GM21526 (cell line): ENCODE measurements around the gene MIA3.
"Not testable (repeated sequence)": the region's sequence is repeated elsewhere in the genome, so short reads cannot be mapped to it uniquely, and the experiment has no call there.

Experiments used
- ATAC-seq: cut with Tn5 transposase; IDR thresholded peaks from one replicate; pipeline ENCODE4 v1.9.1; 2021; ENCODE audit warnings: moderate library complexity; ENCODE audit not compliant: unreplicated experiment, low FRiP score

Gene MIA3

GRCh38 chr1:222618001-222618879, at the start of gene MIA3:
TSS of gene MIA3 (plus strand) at chr1:222618097. CDS start at chr1:222618111, 14 bp downstream.
- peak; percentile 64 for ATAC-seq

GRCh38 chr1:222570837-222571236, 47.1 kb upstream of the MIA3 start:
- no peak for ATAC-seq

DNA sequence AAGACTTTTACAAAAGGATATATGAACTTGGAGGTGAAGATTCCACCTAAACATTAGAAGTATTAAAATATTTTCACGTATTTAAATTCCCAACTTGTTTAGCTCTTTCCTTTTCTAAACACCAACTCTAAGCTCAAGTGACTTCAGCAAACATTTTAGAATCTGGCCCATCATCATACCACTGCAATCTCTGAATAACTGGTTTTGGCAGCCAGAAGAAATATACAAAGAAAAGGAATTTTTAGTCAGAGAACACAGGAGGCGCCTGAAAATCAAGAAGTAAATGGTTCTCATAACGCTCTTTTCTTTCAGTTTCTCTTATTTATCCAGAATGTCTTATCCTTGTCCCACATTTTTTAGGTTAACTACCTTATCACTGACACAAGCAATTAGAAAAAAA, 38.6 kb upstream of the MIA3 start:
- no peak for ATAC-seq

DNA sequence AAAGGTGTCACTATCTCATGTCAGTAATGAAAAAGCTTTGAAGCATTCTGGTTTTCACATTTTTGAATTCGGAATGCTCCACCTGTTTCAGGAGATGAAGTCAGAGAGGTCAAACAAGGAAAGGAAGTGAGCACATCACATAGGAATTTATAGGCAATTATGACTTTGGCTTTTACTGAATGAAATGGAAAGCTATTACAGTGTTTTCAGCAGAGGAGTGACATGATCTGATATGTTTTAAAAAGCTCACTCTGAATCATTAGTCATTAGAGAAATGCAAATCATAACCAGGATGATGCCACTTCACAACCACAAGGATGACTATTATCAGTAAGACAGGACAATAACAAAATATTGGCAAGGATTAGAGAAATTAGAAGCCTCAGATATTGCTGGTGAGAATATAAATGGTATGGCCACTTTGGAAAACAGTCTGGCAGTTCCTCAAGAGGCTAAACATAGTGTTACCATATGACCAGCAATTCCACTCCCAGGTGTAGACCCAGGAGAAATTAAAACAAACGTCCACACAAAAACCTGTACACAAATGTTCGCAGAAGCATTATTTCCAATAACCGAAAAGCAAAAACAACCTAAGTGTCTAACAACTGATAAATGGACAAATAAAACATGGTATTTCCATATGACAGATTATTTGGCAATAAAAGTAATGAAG, 35.7 kb upstream of the MIA3 start:
- no peak for ATAC-seq

DNA sequence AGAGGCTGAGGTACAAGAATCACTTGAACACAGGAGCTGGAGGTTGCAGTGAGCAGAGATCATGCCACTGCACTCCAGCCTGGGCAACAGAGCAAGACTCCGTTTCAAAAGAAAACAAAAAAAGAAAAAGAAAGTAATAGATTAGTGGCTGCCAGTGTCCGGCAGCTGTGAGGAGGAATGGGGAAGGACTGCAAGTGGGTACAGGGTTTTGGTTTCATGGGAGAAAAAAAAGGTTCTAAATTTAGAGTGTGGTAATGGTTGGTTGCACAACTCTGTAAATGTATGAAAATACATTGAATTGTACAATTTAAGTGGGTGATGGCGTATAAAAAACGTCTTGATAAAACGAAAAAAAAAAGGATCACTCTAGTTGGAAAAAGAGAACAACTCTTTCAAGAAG, 34.8 kb upstream of the MIA3 start:
- peak; percentile 64 for ATAC-seq

DNA sequence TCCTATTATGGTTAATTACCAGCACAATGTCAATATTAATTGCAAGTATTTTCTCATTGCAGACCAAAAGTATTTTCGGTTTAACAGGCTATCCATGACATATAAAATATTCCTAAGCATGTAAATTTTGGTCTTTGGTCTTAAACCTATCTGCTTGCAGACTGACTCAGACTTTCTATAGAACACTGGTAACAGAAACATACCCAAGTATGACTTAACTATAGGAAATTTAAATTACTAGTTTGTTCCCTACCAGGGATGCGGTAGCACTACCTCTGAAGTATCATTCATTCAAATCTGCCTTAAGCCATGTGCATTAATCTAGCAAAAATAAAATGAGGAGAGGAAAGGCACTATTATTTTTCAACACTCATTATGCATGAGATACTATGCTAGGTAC, 31.1 kb upstream of the MIA3 start:
- no peak for ATAC-seq

DNA sequence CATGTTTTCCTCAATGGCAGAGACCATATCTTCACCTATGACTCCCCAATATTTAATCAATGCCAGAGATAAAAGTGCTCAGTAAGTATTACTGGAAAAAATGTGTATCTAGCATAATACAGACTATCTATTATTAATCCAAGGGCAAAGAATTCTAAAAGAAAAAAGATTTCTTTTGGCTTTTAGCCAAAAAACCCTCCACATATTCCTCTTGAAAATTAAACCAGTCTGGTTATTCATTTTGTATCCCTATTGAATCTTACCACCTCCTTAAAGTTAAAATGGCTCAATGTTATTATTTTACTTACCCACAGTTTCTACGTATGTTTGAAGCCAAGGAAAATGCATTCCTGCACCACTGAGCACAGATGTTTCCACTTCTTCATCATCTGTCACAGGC, 29.8 kb upstream of the MIA3 start:
- ATAC-seq: no peak

GRCh38 chr1:222589462-222590302, 28.2 kb upstream of the MIA3 start, which contains the start of gene TAF1A:
TSS of gene TAF1A (minus strand) at chr1:222589933.
- peak; percentile 99 for ATAC-seq

GRCh38 chr1:222592171-222592570, 25.7 kb upstream of the MIA3 start:
- ATAC-seq: no peak

DNA sequence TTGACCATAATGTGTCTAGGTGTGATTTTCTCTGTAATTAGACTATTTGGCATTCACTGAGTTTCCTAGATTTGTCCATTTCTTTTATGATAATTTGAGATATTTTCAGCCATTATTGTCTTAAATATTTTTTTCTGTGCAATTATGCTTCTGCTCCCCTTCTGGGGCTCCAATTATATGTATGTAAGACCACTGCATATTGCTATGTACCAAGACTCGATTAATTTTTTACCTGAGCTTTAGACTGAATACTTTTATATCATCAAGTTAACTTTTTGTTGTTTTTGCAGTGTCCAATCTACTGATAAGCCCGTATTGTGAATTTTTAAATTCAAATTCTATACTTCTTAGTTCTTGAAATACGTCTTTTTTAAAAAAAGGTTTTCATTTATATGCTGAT, 23.1 kb upstream of the MIA3 start:
- ATAC-seq: no peak

- ATAC-seq: no peak
Observed at GRCh38 chr1:222596696-222597095, 21.2 kb upstream of the MIA3 start.

- no peak for ATAC-seq
Observed at GRCh38 chr1:222600281-222600680, 17.6 kb upstream of the MIA3 start.

- ATAC-seq: no peak
Observed at GRCh38 chr1:222601257-222601656, 16.6 kb upstream of the MIA3 start.

- no peak for ATAC-seq
Observed at GRCh38 chr1:222606757-222607156, 11.1 kb upstream of the MIA3 start.

DNA sequence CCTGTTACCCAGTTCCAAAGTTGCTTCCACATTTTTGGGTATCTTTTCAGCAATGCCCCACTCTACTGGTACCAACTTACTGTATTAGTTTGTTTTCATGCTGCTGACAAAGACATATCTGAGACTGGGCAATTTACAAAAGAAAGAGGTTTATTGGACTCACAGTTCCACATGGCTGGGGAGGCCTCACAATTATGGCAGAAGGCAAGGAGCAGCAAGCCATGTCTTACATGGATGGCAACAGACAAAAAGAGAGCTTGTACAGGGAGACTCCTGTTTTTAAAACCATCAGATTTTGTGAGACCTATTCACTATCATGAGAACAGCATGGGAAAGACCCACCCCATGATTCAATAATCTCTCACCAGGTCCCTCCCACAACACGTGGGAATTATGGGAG, 8.8 kb upstream of the MIA3 start:
- ATAC-seq: not testable (repeated sequence)

DNA sequence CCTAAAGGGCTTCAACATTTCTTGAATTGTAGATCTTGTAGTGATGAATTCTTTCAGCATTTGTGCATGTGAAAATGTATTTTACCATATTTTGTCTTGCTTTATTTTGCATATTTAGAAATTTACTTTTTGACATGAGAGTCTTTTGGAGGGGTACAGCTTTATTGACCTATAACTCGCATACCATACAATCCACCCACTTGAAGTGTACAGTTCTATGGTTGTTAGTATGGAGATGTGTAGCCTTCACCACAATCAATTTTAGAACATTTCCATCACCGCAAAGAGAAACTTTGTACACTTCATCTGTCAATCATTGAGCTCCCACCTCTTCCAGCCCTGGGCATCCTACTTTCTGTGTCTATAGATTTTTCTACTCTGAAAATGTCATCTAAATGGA, 7.2 kb upstream of the MIA3 start:
- no peak for ATAC-seq

DNA sequence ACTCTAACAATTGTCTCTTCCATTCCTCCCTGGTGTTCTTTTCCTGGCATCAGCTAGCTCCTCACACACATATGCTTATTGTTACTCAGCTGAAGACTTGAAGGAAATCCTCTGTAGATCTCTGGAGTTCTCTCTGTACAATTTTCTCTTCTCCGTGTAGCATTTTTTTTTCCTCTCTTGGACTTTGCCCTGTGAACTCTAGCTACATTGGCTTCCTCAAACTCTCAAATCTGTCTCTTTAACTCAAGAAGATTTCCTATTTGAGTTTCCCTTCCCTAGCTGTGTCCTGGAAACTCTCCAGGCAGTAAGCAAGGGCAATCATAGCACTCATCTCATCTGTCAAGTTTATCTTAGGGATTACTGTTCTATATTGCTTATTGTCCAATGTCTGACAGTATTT, 4.3 kb upstream of the MIA3 start:
- ATAC-seq: no peak

DNA sequence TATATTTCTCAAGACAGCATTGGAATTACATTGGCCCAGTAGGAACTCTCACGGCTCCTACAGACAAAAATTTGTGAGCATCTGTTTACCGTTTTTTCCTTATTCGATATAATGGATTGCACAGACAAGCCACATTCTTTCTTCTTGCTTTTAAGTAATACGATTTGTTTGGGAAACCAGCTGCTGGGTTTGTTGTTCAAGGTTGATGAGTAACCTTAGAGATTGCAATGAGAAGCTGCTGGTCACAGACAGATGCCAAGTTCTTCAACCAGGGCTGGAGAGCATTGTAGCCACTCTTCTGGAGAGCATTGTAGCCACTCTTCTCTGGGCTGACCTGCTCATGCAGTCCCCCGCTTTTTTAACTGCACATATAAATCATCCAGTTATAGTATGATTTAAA, 1.4 kb upstream of the MIA3 start:
- ATAC-seq: no peak

DNA sequence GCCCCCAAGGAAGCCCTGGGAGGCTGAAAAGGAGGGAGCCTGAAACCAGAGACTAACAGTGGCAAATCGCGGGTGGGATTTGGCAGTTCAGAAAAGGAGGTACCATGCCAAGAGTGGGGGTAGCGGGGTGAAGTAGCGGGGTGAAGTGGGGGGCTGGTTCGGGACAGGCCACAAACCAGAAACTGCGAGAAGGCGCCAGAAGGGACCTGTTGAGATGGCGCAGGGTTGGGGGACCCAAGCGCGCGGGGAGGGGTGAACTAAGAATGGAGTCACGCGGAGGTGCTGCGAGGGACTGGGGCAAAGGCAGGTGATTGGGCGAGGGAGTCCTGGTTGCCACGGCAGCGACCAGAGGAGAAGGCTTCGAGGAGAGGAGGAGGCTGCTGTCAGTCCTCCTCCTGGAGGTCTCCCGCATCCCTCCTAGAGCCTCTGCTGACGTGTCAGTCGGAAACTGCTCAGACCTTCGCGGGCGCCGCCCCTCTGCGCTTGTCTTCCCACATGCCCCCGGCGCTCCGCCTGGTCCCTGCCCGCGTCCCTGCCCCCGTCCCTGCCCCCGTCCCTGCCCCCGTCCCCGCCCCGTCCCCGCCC, 438 bp upstream of the MIA3 start:
- peak; percentile 85 for ATAC-seq

DNA sequence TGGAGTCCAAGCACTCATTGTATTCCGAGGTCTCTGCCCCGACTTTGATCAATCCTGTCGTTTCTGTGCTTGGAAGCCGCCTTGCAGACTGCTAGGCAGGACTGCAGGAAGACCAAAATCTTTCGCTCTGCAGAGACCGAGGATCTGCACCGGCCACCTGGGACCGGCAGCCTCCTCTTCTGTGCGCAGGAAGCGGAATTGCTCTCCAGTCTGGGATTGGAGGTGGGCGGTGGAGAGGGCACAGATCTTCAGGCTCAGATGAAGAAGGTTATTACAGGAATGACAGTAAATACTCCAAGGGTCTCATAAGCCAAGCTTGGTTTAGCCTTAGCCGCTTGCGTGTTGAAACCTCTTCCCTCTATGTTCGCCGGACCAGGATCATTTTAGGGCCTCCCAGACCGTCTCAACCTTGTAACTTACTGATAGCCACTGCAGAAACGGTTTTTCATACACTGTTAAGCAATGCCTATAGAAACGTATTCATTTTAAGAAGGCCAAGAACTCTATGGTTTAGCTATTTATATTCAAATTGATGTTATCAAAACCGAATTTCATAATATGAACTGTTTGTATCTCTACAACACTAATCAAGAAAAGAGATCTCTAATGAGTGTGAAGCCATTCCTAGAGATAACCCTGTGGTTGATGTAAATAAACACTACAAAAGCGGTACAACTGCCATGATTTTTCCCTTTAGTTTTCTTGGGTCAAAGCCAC, 1.1 kb downstream of the MIA3 start:
- no peak for ATAC-seq
